ENCODE measurements around the gene XDH. TPM values are rescaled to one million over a fixed set of nuclear protein-coding genes. Genes with fewer than 3 reads are reported as not detected.

XDH gene
- total RNA-seq, 1 donor from 2014 or later: 0.49 TPM

DNA sequence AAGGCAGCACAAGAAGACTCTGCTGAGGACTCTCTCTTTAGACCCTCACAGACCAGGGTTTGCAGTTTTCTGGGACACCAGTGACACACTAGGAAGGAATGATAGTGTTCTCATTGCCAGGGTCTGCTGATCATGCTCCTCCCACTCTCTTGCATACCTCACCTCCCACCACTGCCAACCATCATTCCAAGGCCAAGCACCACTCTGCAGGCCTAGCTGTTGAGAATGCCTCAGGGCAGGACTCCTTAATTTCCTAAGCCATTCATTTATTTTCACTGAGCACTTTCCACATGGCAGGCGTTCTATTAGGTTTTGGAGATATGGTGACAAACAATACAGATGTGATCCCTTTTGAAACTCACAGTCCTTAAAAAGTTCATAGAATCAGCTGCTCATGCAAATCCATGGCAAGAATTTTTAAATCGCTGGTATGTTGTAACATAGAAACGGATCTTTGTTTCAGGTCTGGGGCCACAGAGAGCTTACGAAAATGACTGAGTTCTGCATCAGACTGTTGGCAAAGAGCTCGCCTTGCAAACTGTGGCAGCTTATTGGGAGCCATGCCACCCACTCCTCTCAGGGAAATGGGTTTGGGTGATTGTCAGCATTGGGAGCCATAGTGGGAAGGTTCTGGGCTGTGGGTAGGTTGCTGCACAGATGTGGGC, 78.5 kb downstream of the XDH start:
- intact Hi-C loops (cut with DNase I): no loop called here
- H3K9me3 ChIP-seq: no peaks in the 10 kb centered on the region
- H3K4me3 ChIP-seq: no peak overlapping the region
- no peak overlapping the region for H3K27ac ChIP-seq
- H3K36me3 ChIP-seq: no peaks in the 10 kb centered on the region
- DNase-seq (ENCODE audit: extremely low spot score in 2 of 2): peak in 1 of 2 donors; percentile 77
- H3K27me3 ChIP-seq: no peaks in the 10 kb centered on the region
- no peaks in the 10 kb centered on the region for H3K4me1 ChIP-seq
- TF ChIP-seq POLR2AphosphoS5 (IDR thresholded peaks at IDR 0.05; ENCODE audit: insufficient read depth in 1 of 2, low read depth in 1 of 2) (no peak), POLR2A (IDR thresholded peaks at IDR 0.05) (no peak), CTCF (IDR thresholded peaks at IDR 0.05) (no peak)

DNA sequence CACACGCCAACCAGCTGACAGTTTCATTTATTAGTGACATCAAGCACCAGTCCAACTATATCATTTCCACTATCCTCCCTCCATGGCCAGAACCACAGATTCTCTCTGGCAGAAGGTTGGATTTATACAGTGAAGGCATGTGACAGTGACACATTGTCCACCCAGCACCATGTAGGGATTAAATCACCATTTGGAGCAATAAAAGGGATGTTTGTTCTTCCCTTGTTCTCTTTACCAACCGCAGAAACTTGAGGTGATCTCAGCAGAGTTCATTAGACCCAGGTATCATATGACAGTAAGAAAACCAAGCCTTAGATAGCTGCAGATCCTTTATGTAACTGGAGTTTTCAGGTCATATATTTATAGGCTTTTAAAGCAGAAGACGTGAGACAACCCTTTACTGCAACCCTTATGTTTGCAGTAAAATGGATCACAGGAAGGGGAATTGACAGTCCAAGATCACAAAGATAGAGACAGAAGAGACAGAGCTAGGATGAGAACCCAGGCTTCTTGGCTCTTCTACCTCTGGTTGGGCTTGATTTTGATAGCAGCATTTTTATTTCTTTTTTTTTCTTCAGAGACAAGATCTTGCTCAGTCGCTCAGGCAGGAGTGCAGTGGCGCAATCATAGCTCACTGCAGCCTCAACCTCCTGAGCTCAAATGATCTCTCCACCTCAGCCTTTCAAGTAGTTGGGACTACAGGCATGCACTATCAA, 80.1 kb downstream of the XDH start:
- no peak for TF ChIP-seq POLR2A (IDR thresholded peaks at IDR 0.05)
- TF ChIP-seq CTCF (IDR thresholded peaks at IDR 0.05): no peak
- TF ChIP-seq POLR2AphosphoS5 (IDR thresholded peaks at IDR 0.05; ENCODE audit: insufficient read depth in 1 of 2, low read depth in 1 of 2): no peak
- Histone ChIP-seq H3K4me1 (no peaks in the 10 kb centered on the region), H3K27me3 (no peaks in the 10 kb centered on the region), H3K36me3 (no peaks in the 10 kb centered on the region), H3K27ac (no peak overlapping the region), H3K9me3 (no peaks in the 10 kb centered on the region), H3K4me3 (no peak overlapping the region)
- intact Hi-C loops (cut with DNase I): no loop called here
- DNase-seq (ENCODE audit: extremely low spot score in 2 of 2): no peak

- peak; percentile 88 to 91 (median 90) for TF ChIP-seq CTCF (IDR thresholded peaks at IDR 0.05)
- peak in 1 of 2 donors; percentile 24 for TF ChIP-seq POLR2AphosphoS5 (IDR thresholded peaks at IDR 0.05; ENCODE audit: insufficient read depth in 1 of 2, low read depth in 1 of 2)
- no peak for TF ChIP-seq POLR2A (IDR thresholded peaks at IDR 0.05)
- no peak for DNase-seq (ENCODE audit: extremely low spot score in 2 of 2)
- Histone ChIP-seq H3K27ac (no peak overlapping the region), H3K4me1 (no peaks in the 10 kb centered on the region), H3K4me3 (no peak overlapping the region), H3K9me3 (no peaks in the 10 kb centered on the region), H3K36me3 (no peaks in the 10 kb centered on the region), H3K27me3 (no peaks in the 10 kb centered on the region)
- intact Hi-C loops (cut with DNase I): no loop called here
These were observed 80.9 kb downstream of the XDH start for GRCh38 chr2:31333527-31334183.

- DNase-seq (ENCODE audit: extremely low spot score in 2 of 2): no peak
- intact Hi-C loops (cut with DNase I): no loop called here
- Histone ChIP-seq H3K4me3 (no peak overlapping the region), H3K27ac (no peak overlapping the region), H3K27me3 (no peaks in the 10 kb centered on the region), H3K4me1 (no peaks in the 10 kb centered on the region), H3K9me3 (no peaks in the 10 kb centered on the region), H3K36me3 (no peaks in the 10 kb centered on the region)
- TF ChIP-seq POLR2A (IDR thresholded peaks at IDR 0.05) (no peak), CTCF (IDR thresholded peaks at IDR 0.05) (no peak), POLR2AphosphoS5 (IDR thresholded peaks at IDR 0.05; ENCODE audit: insufficient read depth in 1 of 2, low read depth in 1 of 2) (no peak)
These were observed 81.5 kb downstream of the XDH start for GRCh38 chr2:31333046-31333445.
